Progenitor cell of endocrine pancreas (in vitro differentiated cells): ENCODE data around the gene RPL27. TPM values are rescaled to one million over a fixed set of nuclear protein-coding genes. Genes with fewer than 3 reads are reported as not detected.
A peak's percentile ranks its signal among the peaks of the same experiment; 100 is the strongest.

Source experiments
- DNase-seq: peaks from one replicate; pipeline ENCODE4 v3.0.0; 2021; ENCODE audit warnings: low spot score; ENCODE audit not compliant: unreplicated experiment
- H3K27ac Mint-ChIP-seq: 2 replicates; pipeline ENCODE4 v1.8.0; 2021; ENCODE audit warnings: mild to moderate bottlenecking, moderate library complexity, mixed read lengths
- H3K27me3 Mint-ChIP-seq: 2 replicates; pipeline ENCODE4 v1.8.0; 2021; ENCODE audit warnings: mixed read lengths
- H3K36me3 Mint-ChIP-seq: 2 replicates; pipeline ENCODE4 v1.8.0; 2022; ENCODE audit warnings: mixed read lengths; ENCODE audit not compliant: insufficient read depth
- H3K4me1 Mint-ChIP-seq: 2 replicates; pipeline ENCODE4 v1.8.0; 2021; ENCODE audit warnings: low read depth, mixed read lengths
- H3K4me3 Mint-ChIP-seq: 2 replicates; pipeline ENCODE4 v1.8.0; 2021; ENCODE audit warnings: low read depth, mild to moderate bottlenecking, moderate library complexity, mixed read lengths
- H3K9me3 Mint-ChIP-seq: 2 replicates; pipeline ENCODE4 v1.8.0; 2021; ENCODE audit warnings: low read depth, mixed read lengths
- CTCF ChIP-seq: fragments of 200-600 bp; sonication (generic); IDR thresholded peaks from one replicate; pipeline ENCODE4 v1.5.0; 2021; ENCODE audit warnings: antibody characterized with exemption, mild to moderate bottlenecking; ENCODE audit not compliant: unreplicated experiment
- long read RNA-seq: library from polyadenylated mRNA; unstranded; transcript quantifications from one replicate; pipeline ENCODE4 v2.0.0, GENCODE V29; 2020
- total RNA-seq: library from RNA; stranded (reverse); gene quantifications from 2 replicates; pipeline ENCODE4 v1.2.1, GENCODE V29; 2021

RPL27 gene
- 862 and 881 TPM in 2 replicates for total RNA-seq
- long read RNA-seq, transcript RPL27-206 (4 exons, 730 nt): minor isoform, 37 of 251 reads
- long read RNA-seq, transcript RPL27-201 (5 exons, 505 nt): major isoform, 201 of 251 reads
- long read RNA-seq, transcript RPL27-208 (3 exons, 1,872 nt): minor isoform, 9 of 251 reads
- long read RNA-seq, partial matches to known transcripts: 0 of 251 reads
- long read RNA-seq, other reads (novel, unspliced or antisense): 3 of 251 reads

DNA sequence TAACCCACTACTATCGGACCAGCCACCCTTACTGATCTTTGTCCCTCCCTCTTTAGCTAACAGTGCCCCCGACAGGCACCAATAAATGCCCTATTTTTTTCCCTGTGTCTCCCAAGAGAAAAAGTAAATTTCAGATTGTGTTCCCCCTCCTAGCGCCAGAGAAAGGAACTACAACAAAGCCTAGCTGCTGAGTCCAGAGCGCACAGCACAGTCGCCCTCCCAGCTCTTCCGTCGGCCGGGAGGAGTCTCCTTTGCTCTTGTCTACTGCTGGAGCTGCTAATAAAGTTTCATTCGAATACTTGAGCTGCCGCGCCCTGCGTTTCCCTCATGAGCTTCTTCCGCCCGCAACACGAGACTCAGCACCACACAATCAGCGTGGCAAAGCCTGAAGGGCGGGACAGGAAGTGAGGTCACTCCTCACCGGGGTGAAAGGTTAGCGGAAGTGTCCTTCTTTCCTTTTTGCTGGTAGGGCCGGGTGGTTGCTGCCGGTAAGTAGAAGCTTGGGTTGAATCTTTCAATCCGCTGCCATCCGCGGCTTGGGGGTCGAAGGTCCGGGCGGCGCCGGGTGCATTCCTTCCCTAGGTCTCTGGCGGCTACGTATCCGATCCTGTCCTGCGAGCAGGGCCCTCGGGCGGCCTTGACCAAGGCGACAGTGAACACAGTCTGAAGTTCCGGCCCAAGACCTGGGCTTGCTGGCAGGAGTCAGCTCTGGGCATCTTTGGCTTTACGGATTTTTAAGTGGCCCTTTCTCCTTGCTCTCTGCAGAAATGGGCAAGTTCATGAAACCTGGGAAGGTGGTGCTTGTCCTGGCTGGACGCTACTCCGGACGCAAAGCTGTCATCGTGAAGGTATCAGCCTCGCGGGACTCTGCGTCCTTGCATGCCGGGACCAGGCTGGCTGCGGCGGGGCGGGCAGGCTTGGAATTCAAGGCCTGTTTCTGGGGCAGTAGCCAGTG is at the start of gene RPL27:
Gene RPL27, plus strand, starts transcription at position 436 of the 955 bp plus-strand sequence. Its CDS starts 332 bp downstream, at position 768.
- no peaks in the 10 kb centered on the region for H3K27me3 Mint-ChIP-seq
- peak within 1 kb of the TSS; percentile 99 for H3K27ac Mint-ChIP-seq
- peak; percentile 75 for TF ChIP-seq CTCF
- DNase-seq: peak; percentile 87
- H3K9me3 Mint-ChIP-seq: no peaks in the 10 kb centered on the region
- H3K36me3 Mint-ChIP-seq: peaks cover 19% of the 10 kb centered on the region
- peak within 1 kb of the TSS; percentile 88 for H3K4me3 Mint-ChIP-seq
- peaks cover 24% of the 10 kb centered on the region for H3K4me1 Mint-ChIP-seq

DNA sequence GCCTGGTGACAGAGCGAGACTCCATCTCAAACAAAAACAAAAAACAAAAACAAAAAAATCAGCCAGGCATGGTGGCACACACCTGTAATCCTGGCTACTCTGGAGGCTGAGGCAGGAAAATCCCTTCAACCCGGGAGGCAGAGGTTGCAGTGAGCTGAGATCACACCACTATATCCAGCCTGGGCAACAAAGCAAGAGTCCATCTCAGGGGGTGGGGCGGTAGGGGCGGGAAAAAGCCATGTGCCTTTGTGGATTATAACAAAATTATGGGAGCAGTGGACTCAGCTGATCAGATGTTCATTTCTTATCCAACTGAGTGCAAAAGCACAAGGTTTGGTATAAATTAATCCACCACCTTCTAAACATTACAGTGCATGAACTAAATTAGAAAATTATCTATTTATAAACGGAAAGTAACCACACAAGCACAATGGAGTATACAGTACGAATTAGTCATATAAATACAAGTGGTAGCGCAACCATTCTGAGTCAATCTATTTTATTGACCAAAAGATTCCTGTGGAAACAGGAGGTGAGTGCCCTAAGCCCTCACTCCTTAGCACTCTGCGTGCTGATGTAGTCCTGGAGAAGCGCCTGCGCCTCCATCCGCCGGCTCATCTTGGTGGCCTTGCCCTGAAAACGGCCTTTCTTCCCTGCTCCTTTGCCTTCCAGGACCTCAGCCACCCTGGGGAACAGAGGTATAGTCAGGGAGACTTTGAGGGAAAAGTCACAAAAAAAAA is 48.0 kb upstream of the RPL27 start:
- Mint-ChIP-seq H3K9me3 (no peaks in the 10 kb centered on the region), H3K27ac (no peak overlapping the region)

DNA sequence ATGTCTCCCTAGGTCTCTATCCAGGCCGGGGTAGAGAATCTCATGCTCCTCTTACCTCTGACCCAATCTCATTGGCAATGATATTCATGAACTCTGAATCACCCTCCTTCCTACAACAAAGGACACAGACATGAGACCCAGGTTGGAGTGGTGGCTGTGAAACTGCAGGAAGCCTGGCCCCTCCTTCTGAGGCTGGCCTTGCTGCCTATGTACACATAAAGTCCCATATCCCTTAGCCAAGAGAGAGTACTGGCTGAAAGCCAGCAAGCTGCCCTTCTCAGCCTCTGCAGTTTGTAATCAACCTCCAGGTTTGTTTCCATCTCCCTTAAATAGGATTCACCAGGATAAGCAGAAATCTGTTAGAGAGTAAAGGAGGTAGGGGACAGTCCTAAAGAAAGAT is 44.5 kb upstream of the RPL27 start:
- no peaks in the 10 kb centered on the region for H3K9me3 Mint-ChIP-seq
- H3K27me3 Mint-ChIP-seq: no peaks in the 10 kb centered on the region

More for the DNA sequence above, 48.0 kb upstream of the RPL27 start:
- Mint-ChIP-seq H3K4me1 (no peaks in the 10 kb centered on the region), H3K27me3 (no peaks in the 10 kb centered on the region), H3K36me3 (peaks cover 15% of the 10 kb centered on the region), H3K4me3 (no peak overlapping the region)
- no peak for TF ChIP-seq CTCF
- DNase-seq: no peak

GRCh38 chr17:42964161-42964932 is 33.9 kb upstream of the RPL27 start, which contains the start of gene AARSD1:
AARSD1 (minus strand) TSS chr17:42964454; CDS start chr17:42964440, 14 bp downstream.
- Mint-ChIP-seq H3K9me3 (no peaks in the 10 kb centered on the region), H3K4me1 (peaks cover 11% of the 10 kb centered on the region), H3K27ac (peak within 1 kb of the TSS; percentile 99), H3K27me3 (no peaks in the 10 kb centered on the region), H3K36me3 (peaks cover 7% of the 10 kb centered on the region), H3K4me3 (peak within 1 kb of the TSS; percentile 93)
- no peak for TF ChIP-seq CTCF
- peak; percentile 78 for DNase-seq

More for the DNA sequence above, 44.5 kb upstream of the RPL27 start:
- no peak for DNase-seq
- TF ChIP-seq CTCF: no peak
- H3K27ac Mint-ChIP-seq: no peak overlapping the region
- no peaks in the 10 kb centered on the region for H3K4me1 Mint-ChIP-seq
- H3K4me3 Mint-ChIP-seq: no peak overlapping the region
- H3K36me3 Mint-ChIP-seq: peaks cover 27% of the 10 kb centered on the region
